SK-N-MC (cell line): ENCODE measurements around the gene TLR1.
"Not testable (repeated sequence)": the region's sequence is repeated elsewhere in the genome, so short reads cannot be mapped to it uniquely, and the experiment has no call there.

Experiments
- EZH2 ChIP-seq: fragments of 200-600 bp; sonication (generic); IDR thresholded peaks from one replicate; pipeline ENCODE4 v1.6.1; 2017; ENCODE audit warnings: antibody characterized with exemption
- POLR2AphosphoS5 ChIP-seq: IDR thresholded peaks from 2 replicates; pipeline ENCODE4 v1.6.1; 2012; ENCODE audit warnings: mild to moderate bottlenecking, low read depth, low read length, borderline replicate concordance

GRCh38 chr4:38807462-38807861 is 2.9 kb upstream of the TLR1 start:
- not testable (repeated sequence) for TF ChIP-seq EZH2, POLR2AphosphoS5
